ENCODE data around the gene DHRSX. TPM values are rescaled to one million over a fixed set of nuclear protein-coding genes. Genes with fewer than 3 reads are reported as not detected.
"Not testable (repeated sequence)": the region's sequence is repeated elsewhere in the genome, so short reads cannot be mapped to it uniquely, and the experiment has no call there.

DHRSX gene
- total RNA-seq, 1 experiment from 2014 or later = 23.9 TPM

DNA sequence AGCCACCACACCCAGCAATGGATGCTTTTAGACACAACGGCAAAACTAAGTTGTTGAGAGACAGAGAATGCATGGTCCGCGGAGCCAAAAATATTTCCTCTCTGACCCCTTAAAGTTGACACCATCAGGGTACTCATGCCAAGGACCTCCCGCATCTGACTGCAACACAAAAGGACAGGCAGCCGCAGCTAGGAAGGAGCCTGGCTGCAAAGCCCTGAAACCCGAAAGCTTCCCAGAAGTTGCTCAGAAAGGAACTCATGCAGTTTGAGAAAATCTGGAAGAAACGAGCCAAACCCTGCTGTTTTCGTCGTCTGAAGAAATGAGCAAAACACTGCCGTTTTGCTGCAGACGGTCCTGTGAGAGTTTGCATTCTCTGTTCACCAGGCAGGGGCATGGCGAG lies 16.5 kb downstream of the DHRSX start:
- H3K27ac ChIP-seq = no peak overlapping the region
- DNase-seq (ENCODE audit: low read depth in 1 of 2, low spot score in 2 of 2) = no peak
- H3K9me3 ChIP-seq (replicated peaks) = no peaks in the 10 kb centered on the region
- H3K36me3 ChIP-seq = peaks cover 41% of the 10 kb centered on the region
- no peak overlapping the region for H3K4me3 ChIP-seq
- H3K4me1 ChIP-seq (replicated peaks) = no peaks in the 10 kb centered on the region
- H3K27me3 ChIP-seq (replicated peaks) = no peaks in the 10 kb centered on the region

DNA sequence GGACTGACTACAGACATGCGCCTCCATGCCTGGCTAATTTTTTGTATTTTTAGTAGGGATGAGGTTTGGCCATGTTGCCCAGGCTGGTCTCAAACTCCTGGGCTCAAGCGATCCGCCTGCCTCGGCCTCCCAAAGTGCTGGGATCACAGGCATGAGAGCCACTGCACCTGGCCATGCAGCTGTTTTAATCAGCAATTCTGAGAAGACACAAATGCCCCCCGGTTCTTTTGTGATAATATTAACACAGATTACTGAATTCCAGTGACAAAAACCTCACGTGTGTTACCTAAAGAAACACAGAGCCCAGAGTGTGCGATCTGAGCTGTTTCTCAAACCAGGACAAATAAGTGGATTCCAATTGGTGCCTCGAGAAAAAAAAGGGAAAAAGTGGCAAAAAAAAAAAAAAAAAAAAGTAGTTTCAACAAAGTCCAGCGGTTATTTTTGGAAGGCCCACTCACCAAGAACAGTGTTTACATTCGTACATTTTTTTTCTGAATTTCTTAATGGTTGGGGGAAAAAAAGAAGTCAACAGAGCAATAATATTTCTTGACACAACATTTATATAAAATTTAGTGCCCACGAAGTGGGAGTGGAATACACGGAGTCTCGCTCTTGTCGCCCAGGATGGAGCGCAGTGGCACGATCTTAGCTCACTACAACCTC lies 17.2 kb downstream of the DHRSX start:
- H3K27ac ChIP-seq = no peak overlapping the region
- peaks cover 34% of the 10 kb centered on the region for H3K36me3 ChIP-seq
- H3K4me3 ChIP-seq = no peak overlapping the region
- no peaks in the 10 kb centered on the region for H3K27me3 ChIP-seq (replicated peaks)
- no peaks in the 10 kb centered on the region for H3K4me1 ChIP-seq (replicated peaks)
- no peaks in the 10 kb centered on the region for H3K9me3 ChIP-seq (replicated peaks)
- no peak for DNase-seq (ENCODE audit: low read depth in 1 of 2, low spot score in 2 of 2)

DNA sequence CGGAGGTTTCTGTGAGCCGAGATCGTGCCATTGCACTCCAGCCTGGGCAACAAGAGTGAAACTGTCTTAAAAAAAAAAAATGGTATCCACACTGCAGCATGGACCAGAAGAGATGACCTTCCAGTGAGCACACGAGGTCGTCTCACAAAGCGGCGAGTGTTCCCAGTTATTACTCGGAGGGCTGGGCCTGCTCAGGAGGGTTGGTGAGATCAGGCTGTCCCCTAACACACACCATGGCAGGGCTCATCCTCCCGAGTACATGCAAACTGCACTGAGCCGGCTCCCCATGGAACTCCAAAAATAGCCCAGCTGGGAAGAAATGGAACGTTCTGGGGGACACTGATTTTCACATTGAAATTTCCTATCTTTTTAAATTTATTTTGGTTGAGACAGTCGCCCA lies 19.2 kb downstream of the DHRSX start:
- H3K9me3 ChIP-seq (replicated peaks); H3K4me1 ChIP-seq (replicated peaks): not testable (repeated sequence)

DNA sequence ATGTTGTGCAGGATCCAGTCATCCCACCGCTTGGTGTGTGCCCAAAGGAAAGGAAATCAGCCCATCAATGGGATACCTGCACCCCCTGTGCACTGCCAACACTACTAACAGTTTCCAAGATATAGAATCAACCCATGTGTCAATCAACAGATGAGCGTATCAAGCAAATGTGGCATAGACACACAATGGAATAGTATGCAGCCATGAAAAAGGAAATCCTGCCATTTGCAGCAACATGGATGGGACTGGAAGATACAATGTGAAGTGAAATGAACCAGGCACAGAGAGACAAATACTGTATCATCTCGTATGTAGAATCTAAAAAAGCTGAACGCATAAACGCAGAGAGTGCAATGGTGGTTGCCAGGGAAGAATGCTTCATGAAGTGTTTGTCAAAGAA lies 20.8 kb downstream of the DHRSX start:
- not testable (repeated sequence) for H3K9me3 ChIP-seq (replicated peaks); H3K4me1 ChIP-seq (replicated peaks); H3K27me3 ChIP-seq (replicated peaks); H3K36me3 ChIP-seq; H3K4me3 ChIP-seq; DNase-seq (ENCODE audit: low read depth in 1 of 2, low spot score in 2 of 2); H3K27ac ChIP-seq

More for the DNA sequence above, 19.2 kb downstream of the DHRSX start:
- H3K27ac ChIP-seq; DNase-seq (ENCODE audit: low read depth in 1 of 2, low spot score in 2 of 2); H3K4me3 ChIP-seq; H3K27me3 ChIP-seq (replicated peaks): not testable (repeated sequence)
- peaks cover 15% of the 10 kb centered on the region for H3K36me3 ChIP-seq

DNA sequence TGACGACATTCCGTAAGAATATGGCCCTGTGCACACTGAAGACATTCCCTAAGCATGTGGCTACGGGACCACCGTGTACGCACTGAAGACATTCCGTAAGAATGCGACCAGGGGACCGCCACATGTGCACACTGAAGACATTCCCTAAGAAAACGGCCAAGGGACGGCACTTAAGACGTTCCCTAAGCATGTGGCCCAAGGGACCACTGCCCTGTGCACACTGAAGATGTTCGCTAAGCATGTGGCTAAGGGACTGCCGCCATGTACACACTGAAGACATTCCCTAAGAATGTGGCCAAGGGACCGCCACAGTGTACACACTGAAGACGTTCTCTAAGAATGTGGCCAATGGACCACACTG lies 21.4 kb downstream of the DHRSX start:
- Histone ChIP-seq H3K4me3 (no peak overlapping the region), H3K27me3 (replicated peaks) (no peaks in the 10 kb centered on the region), H3K4me1 (replicated peaks) (no peaks in the 10 kb centered on the region), H3K36me3 (peaks cover 5% of the 10 kb centered on the region; the same call in 1 of the 2 replicates), H3K9me3 (replicated peaks) (no peaks in the 10 kb centered on the region), H3K27ac (no peak overlapping the region)
- no peak for DNase-seq (ENCODE audit: low read depth in 1 of 2, low spot score in 2 of 2)

DNA sequence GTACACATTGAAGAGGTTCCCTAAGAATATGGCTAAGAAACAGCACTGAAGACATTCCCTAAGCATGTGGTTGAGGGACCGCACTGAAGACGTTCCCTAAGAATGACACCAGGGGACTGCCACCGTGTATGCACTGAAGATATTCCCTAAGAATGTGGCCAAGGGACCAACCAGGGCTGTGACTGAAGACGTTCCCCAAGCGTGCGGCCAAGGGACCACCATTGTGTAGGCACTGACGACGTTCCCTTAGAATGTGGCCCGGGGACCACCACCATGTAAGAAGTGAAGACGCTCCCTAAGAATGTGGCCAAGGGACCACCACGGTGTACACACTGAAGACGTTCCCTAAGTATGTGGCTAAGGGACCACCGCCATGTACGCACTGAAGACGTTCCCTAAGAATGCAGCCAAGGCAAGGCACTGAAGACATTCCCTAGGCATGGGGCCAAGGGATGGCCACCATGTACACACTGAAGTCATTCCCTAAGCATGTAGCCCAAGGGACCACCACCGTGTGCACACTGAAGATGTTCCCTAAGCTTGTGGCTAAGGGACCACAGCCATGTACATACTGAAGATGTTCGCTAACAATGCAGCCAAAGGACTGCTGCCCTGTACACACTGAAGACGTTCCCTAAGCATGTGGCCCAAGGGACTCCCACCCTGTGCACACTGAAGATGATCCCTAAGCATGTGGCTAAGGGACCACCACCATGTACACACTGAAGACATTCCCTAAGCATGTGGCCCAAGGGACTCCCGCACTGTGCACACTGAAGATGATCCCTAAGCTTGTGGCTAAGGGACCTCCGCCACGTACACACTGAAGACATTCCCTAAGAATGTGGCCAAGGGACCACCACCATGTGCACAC lies 22.0 kb downstream of the DHRSX start:
- Histone ChIP-seq H3K27ac (no peak overlapping the region), H3K4me3 (no peak overlapping the region), H3K36me3 (no peaks in the 10 kb centered on the region; the same call in 1 of the 2 replicates), H3K27me3 (replicated peaks) (no peaks in the 10 kb centered on the region), H3K9me3 (replicated peaks) (no peaks in the 10 kb centered on the region), H3K4me1 (replicated peaks) (no peaks in the 10 kb centered on the region)
- no peak for DNase-seq (ENCODE audit: low read depth in 1 of 2, low spot score in 2 of 2)

DNA sequence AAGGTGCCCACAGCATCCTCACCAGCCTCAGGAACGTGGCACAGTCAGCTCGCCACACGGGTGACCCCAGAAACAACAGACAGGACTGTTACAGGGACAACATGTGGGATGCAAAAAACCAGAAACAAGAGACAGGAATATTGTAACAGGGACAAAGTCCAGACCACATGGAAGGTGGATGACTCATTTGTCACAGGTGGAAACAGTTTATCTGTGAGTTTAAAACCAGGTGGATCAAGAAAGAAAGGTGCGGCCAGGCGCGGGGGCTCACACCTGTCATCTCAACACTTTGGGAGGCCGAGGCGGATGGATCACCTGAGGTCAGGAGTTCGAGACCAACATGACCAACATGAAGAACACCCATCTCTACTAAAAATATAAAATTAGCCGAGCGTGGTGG lies 23.5 kb downstream of the DHRSX start:
- H3K9me3 ChIP-seq (replicated peaks); DNase-seq (ENCODE audit: low read depth in 1 of 2, low spot score in 2 of 2); H3K36me3 ChIP-seq; H3K27ac ChIP-seq; H3K4me3 ChIP-seq; H3K4me1 ChIP-seq (replicated peaks); H3K27me3 ChIP-seq (replicated peaks): not testable (repeated sequence)

DNA sequence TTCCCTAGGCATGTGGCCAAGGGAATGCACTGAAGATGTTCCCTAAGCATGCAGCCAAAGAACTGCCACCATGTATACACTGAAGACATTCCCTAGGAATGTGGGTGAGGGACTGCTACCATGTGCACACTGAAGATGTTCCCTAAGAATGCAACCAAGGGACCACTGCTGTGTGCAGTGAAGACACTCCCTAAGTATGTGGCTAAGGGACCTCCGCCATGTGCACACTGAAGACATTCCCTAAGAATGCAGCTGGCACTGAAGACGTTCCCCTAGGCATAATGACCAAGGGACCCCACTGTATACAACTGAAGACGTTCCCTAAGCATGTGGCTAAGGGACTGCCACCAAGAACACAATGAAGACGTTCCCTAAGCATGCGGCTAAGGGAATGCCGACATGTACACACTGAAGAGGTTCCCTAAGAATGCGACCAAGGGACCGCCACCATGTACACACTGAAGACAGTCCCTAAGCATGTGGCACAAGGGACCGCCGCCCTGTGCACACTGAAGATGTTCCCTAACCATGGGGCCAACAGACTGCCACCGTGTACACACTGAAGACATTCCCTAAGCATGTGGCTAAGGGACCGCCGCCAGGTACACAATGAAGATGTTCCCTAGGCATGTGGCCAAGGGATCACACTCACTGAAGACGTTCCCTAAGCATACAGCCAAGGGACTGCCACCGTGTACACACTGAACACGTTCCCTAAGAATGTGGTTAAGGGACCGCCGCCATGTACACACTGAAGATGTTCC lies 25.6 kb downstream of the DHRSX start:
- DNase-seq (ENCODE audit: low read depth in 1 of 2, low spot score in 2 of 2) = no peak
- no peaks in the 10 kb centered on the region for H3K27me3 ChIP-seq (replicated peaks)
- no peak overlapping the region for H3K27ac ChIP-seq
- no peaks in the 10 kb centered on the region for H3K36me3 ChIP-seq
- no peaks in the 10 kb centered on the region for H3K9me3 ChIP-seq (replicated peaks)
- no peaks in the 10 kb centered on the region for H3K4me1 ChIP-seq (replicated peaks)
- H3K4me3 ChIP-seq = no peak overlapping the region

DNA sequence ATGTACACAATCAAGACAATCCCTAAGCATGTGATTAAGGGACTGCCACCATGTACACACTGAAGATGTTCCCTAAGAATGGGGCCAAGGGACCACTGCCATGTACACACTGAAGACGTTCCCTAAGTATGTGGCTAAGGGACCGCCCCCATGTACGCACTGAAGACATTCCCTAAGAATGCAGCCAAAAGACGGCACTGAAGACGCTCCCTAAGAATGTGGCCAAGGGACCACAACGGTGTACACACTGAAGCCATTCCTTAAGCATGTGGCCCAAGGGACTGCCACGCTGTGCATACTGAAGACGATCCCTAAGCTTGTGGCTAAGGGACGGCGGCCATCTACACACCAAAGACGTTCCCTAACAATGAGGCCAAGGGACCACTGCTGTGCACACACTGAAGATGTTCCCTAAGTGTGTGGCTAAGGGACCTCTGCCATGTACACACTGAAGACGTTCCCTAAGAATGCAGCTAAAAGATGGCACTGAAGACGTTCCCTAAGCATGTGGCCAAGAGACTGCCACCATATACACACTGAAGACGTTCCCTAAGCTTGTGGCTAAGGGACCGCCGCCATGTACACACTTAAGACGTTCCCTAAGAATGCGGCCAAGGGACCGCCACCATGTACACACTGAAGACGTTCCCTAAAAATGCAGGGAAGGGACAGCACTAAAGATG lies 26.4 kb downstream of the DHRSX start:
- Histone ChIP-seq H3K27ac (no peak overlapping the region), H3K4me3 (no peak overlapping the region), H3K36me3 (no peaks in the 10 kb centered on the region), H3K4me1 (replicated peaks) (no peaks in the 10 kb centered on the region), H3K27me3 (replicated peaks) (no peaks in the 10 kb centered on the region), H3K9me3 (replicated peaks) (no peaks in the 10 kb centered on the region)
- DNase-seq (ENCODE audit: low read depth in 1 of 2, low spot score in 2 of 2) = no peak

DNA sequence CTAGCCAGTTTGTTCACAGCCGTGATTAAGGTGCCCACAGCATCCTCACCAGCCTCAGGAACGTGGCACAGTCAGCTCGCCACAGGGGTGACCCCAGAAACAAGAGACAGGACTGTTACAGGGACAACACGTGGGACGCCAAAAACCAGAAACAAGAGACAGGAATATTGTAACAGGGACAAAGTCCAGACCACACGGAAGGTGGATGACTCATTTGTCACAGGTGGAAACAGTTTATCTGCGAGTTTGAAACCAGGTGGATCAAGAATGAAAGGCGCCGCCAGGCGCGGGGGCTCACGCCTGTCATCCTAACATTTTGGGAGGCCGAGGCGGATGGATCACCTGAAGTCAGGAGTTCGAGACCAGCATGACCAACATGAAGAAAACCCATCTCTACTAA lies 27.7 kb downstream of the DHRSX start:
- H3K27ac ChIP-seq; H3K4me1 ChIP-seq (replicated peaks); H3K9me3 ChIP-seq (replicated peaks); DNase-seq (ENCODE audit: low read depth in 1 of 2, low spot score in 2 of 2); H3K4me3 ChIP-seq; H3K36me3 ChIP-seq; H3K27me3 ChIP-seq (replicated peaks): not testable (repeated sequence)

DNA sequence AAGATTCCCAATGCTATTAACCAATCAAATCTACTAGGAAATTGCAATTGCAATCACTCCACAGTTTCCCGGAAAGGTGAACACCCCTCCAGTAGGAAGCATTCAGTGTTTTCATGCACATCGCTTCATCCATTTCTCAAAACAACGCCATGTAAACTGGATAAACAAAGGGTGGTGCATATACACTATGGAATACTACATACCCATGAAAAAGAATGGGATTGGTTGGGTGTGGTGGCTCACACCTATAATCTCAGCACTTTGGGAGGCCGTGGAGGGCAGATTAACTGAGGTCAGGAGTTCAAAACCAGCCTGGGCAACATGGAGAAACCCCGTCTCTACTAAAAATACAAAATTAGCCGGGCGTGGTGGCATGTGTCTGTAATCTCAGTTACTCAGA lies 29.1 kb downstream of the DHRSX start:
- no peak overlapping the region for H3K27ac ChIP-seq
- no peak overlapping the region for H3K4me3 ChIP-seq
- H3K4me1 ChIP-seq (replicated peaks) = no peaks in the 10 kb centered on the region
- DNase-seq (ENCODE audit: low read depth in 1 of 2, low spot score in 2 of 2) = no peak
- H3K27me3 ChIP-seq (replicated peaks) = no peaks in the 10 kb centered on the region
- no peaks in the 10 kb centered on the region for H3K9me3 ChIP-seq (replicated peaks)
- H3K36me3 ChIP-seq = no peaks in the 10 kb centered on the region

DNA sequence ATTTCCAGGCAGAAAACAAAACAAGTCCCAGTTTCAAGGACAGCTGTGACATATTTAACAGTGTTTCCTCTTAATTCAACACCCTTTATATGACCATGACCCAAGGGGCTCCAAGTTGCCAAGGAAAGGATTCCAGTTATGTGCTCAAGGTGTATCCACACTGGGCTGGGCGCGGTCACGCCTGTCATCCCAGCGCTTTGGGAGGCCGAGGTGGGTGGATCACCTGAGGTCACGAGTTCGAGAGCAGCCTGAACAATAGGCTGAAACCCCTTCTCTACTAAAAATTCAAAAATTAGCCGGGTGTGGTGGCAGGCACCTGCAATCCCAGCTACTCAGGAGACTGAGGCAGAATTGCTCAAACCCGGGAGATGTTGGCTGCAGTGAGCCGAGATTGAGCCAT lies 29.6 kb downstream of the DHRSX start:
- not testable (repeated sequence) for H3K9me3 ChIP-seq (replicated peaks); H3K27ac ChIP-seq; DNase-seq (ENCODE audit: low read depth in 1 of 2, low spot score in 2 of 2); H3K27me3 ChIP-seq (replicated peaks); H3K36me3 ChIP-seq; H3K4me1 ChIP-seq (replicated peaks); H3K4me3 ChIP-seq

DNA sequence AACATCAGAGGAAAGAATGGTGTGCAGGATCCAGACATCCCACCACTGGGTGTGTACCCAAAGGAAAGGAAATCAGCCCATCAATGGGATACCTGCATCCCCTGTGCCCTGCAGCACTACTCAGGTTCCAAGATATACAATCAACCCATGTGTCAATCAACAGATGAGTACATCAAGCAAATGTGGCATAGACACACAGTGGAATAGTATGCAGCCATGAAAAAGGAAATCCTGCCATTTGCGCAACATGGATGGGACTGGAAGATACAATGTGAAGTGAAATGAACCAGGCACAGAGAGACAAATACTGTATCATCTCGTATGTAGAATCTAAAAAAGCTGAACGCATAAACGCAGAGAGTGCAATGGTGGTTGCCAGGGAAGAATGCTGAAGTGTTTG lies 30.9 kb downstream of the DHRSX start:
- H3K9me3 ChIP-seq (replicated peaks); H3K27me3 ChIP-seq (replicated peaks); DNase-seq (ENCODE audit: low read depth in 1 of 2, low spot score in 2 of 2); H3K27ac ChIP-seq; H3K4me3 ChIP-seq; H3K4me1 ChIP-seq (replicated peaks); H3K36me3 ChIP-seq: not testable (repeated sequence)

Data from SJSA1 (cell line).